ENCODE results near the gene IDH1. TPM values are rescaled to one million over a fixed set of nuclear protein-coding genes. Genes with fewer than 3 reads are reported as not detected.
A peak's percentile ranks its signal among the peaks of the same experiment; 100 is the strongest.

The IDH1 gene
- total and polyA plus RNA-seq, 2 of the 13 experiments (the other 11 are each of a cell fraction or from before 2014, with no cell fraction given): 312 to 1,077 TPM

DNA sequence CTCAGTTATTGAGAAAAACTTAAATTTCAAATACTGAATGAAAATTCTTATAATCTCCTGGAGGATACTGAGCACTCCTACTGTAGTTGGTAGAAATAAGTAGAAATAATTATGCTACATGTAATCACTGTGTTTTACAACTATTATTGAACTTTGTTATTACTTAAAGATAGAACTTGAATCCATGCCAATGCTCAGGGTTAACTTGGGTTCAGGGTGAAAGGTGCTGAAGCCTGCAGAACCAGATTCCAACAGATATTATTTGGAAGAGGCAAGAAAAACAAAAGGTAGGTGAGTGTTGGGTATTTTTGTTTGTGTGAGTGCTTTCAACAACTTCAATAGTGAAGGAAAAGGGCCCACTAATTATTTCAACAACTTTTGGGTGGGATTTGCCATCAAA is 10.4 kb downstream of the IDH1 start (continued):
- TF ChIP-seq SP2 (CRISPR knock-in tag; IDR thresholded peaks at IDR 0.05): no peak
- TF ChIP-seq, protein P1, sequence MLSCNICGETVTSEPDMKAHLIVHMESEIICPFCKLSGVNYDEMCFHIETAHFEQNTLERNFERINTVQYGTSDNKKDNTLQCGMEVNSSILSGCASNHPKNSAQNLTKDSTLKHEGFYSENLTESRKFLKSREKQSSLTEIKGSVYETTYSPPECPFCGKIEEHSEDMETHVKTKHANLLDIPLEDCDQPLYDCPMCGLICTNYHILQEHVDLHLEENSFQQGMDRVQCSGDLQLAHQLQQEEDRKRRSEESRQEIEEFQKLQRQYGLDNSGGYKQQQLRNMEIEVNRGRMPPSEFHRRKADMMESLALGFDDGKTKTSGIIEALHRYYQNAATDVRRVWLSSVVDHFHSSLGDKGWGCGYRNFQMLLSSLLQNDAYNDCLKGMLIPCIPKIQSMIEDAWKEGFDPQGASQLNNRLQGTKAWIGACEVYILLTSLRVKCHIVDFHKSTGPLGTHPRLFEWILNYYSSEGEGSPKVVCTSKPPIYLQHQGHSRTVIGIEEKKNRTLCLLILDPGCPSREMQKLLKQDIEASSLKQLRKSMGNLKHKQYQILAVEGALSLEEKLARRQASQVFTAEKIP (CRISPR knock-in tag; IDR thresholded peaks at IDR 0.05; ENCODE audit: borderline replicate concordance): no peak

DNA sequence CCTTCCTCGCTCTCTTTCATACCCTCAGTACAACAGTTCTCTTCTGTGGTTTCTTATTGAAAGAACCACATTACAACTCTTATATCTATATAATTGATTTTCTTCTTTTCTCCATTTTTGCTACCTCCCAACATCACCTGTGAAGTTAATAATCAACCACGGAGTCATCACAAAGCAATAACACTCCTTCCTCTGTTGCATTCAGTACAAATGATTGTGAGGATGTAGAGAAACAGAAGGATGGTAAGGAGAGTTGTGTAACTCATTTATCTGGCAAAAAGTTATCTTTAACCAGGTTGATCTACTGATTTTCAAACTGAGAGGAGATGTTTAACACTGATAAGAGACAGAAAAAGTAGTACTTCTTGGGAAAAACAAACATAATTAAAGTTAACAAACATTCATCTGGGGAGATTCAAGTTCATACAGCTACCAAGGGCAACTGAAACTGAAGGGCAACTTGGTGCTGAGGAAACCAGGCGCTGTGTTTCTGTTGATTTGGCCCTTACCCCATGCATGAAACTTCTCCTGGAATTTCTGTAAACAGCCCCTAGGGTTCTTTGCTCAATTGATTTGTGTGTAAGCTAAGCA is 14.2 kb downstream of the IDH1 start:
- no peak overlapping the region for H3K4me2 ChIP-seq (ENCODE audit: low read depth, low read length)
- peak; percentile 40; the same call in 1 of the 2 replicates for TF ChIP-seq RBFOX2 (IDR thresholded peaks at IDR 0.05; ENCODE audit: low read depth, low read length)
- TF ChIP-seq, protein P2, sequence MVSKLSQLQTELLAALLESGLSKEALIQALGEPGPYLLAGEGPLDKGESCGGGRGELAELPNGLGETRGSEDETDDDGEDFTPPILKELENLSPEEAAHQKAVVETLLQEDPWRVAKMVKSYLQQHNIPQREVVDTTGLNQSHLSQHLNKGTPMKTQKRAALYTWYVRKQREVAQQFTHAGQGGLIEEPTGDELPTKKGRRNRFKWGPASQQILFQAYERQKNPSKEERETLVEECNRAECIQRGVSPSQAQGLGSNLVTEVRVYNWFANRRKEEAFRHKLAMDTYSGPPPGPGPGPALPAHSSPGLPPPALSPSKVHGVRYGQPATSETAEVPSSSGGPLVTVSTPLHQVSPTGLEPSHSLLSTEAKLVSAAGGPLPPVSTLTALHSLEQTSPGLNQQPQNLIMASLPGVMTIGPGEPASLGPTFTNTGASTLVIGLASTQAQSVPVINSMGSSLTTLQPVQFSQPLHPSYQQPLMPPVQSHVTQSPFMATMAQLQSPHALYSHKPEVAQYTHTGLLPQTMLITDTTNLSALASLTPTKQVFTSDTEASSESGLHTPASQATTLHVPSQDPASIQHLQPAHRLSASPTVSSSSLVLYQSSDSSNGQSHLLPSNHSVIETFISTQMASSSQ (IDR thresholded peaks at IDR 0.05; ENCODE audit: low read depth): no peak
- TF ChIP-seq, protein P2 (CRISPR knock-in tag; IDR thresholded peaks at IDR 0.05; ENCODE audit: borderline replicate concordance): peak; percentile 30; the same call in 1 of the 2 replicates
- TF ChIP-seq ZNF160 (CRISPR knock-in tag; IDR thresholded peaks at IDR 0.05): no peak
- TF ChIP-seq FOXP1 (IDR thresholded peaks at IDR 0.05): no peak
- TF ChIP-seq FOXP1 (CRISPR knock-in tag; IDR thresholded peaks at IDR 0.05): peak; percentile 38; the same call in 1 of the 2 replicates
- TF ChIP-seq, protein P3, sequence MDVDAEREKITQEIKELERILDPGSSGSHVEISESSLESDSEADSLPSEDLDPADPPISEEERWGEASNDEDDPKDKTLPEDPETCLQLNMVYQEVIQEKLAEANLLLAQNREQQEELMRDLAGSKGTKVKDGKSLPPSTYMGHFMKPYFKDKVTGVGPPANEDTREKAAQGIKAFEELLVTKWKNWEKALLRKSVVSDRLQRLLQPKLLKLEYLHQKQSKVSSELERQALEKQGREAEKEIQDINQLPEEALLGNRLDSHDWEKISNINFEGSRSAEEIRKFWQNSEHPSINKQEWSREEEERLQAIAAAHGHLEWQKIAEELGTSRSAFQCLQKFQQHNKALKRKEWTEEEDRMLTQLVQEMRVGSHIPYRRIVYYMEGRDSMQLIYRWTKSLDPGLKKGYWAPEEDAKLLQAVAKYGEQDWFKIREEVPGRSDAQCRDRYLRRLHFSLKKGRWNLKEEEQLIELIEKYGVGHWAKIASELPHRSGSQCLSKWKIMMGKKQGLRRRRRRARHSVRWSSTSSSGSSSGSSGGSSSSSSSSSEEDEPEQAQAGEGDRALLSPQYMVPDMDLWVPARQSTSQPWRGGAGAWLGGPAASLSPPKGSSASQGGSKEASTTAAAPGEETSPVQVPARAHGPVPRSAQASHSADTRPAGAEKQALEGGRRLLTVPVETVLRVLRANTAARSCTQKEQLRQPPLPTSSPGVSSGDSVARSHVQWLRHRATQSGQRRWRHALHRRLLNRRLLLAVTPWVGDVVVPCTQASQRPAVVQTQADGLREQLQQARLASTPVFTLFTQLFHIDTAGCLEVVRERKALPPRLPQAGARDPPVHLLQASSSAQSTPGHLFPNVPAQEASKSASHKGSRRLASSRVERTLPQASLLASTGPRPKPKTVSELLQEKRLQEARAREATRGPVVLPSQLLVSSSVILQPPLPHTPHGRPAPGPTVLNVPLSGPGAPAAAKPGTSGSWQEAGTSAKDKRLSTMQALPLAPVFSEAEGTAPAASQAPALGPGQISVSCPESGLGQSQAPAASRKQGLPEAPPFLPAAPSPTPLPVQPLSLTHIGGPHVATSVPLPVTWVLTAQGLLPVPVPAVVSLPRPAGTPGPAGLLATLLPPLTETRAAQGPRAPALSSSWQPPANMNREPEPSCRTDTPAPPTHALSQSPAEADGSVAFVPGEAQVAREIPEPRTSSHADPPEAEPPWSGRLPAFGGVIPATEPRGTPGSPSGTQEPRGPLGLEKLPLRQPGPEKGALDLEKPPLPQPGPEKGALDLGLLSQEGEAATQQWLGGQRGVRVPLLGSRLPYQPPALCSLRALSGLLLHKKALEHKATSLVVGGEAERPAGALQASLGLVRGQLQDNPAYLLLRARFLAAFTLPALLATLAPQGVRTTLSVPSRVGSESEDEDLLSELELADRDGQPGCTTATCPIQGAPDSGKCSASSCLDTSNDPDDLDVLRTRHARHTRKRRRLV (CRISPR knock-in tag; IDR thresholded peaks at IDR 0.05): no peak
- TF ChIP-seq POLR2AphosphoS5 (IDR thresholded peaks at IDR 0.05; ENCODE audit: low read depth, low read length): peak; percentile 29; the same call in 1 of the 2 replicates
- TF ChIP-seq BCL6 (CRISPR knock-in tag; IDR thresholded peaks at IDR 0.05): no peak
- no peak for TF ChIP-seq ZFAT (CRISPR knock-in tag; conservative IDR thresholded peaks at IDR 0.05)
- peak; percentile 60; the same call in 1 of the 2 replicates for TF ChIP-seq GATAD2A (CRISPR knock-in tag; IDR thresholded peaks at IDR 0.05)

More for the DNA sequence above, 14.2 kb downstream of the IDH1 start:
- POLR2A ChIA-PET: interaction anchor here (3.0 kb wide), 1 partner anchor 14 kb away, joined by 20 read pairs; the partner anchor contains the start of gene IDH1
- CTCF ChIA-PET (ENCODE audit: low intra/inter-chr PET ratio, low total read pairs): no interaction called here
- in situ Hi-C loops (cut with HindIII; ENCODE audit: extremely low pct_ligation_motif_present, low pct_unique_long_range_greater_than_20kb) (no loop called here), intact Hi-C loops (cut with micrococcal nuclease; ENCODE audit: unreplicated experiment) (no loop called here)
- no peaks in the 10 kb centered on the region for H3K79me2 ChIP-seq (ENCODE audit: insufficient read depth, low read length)
- no peak overlapping the region for H2AFZ ChIP-seq (ENCODE audit: low read length)
- no TSS peak for BruUV-seq (replicated peaks)
- no peak for DNase-seq (ENCODE audit: low spot score)
- no peak overlapping the region for H3K4me3 ChIP-seq (replicated peaks in 1 of 3; ENCODE audit: insufficient read depth in 1 of 3, low read depth in 2 of 3, low read length in 3 of 3)
- H3K4me1 ChIP-seq (ENCODE audit: insufficient read depth, low read length): peaks cover 20% of the 10 kb centered on the region
- peaks cover 27 to 75% of the 10 kb centered on the region in 2 experiments for H3K36me3 ChIP-seq (replicated peaks in 1 of 2; ENCODE audit: control insufficient read depth in 1 of 2, insufficient read depth in 2 of 2, low read length in 2 of 2)
- peak; percentile 6; the same call in 1 of the 3 replicates for ATAC-seq
- H3K9ac ChIP-seq (ENCODE audit: insufficient read depth, low read depth, low read length): no peak overlapping the region
- FAIRE-seq: no peak
- no peaks in the 10 kb centered on the region for H3K27me3 ChIP-seq (ENCODE audit: control insufficient read depth in 1 of 2, insufficient read depth in 2 of 2, low read length in 2 of 2)
- H3K9me3 ChIP-seq (ENCODE audit: low read length): no peaks in the 10 kb centered on the region
- WGBS (ENCODE audit: low lambda C conversion rate): 76% methylated on average over 3 of the region's 3 CpGs
- H3K27ac ChIP-seq (ENCODE audit: extremely low read length, insufficient read depth, low read length): no peak overlapping the region
- H4K20me1 ChIP-seq (ENCODE audit: insufficient read depth, low read length): no peaks in the 10 kb centered on the region
